HepG2 (cell line): ENCODE results near the gene CSTF1. TPM values are rescaled to one million over a fixed set of nuclear protein-coding genes. Genes with fewer than 3 reads are reported as not detected.

Experiments used
- AFF4 ChIP-seq: sonication (generic); formaldehyde crosslinking; IDR thresholded peaks from 2 replicates; pipeline ENCODE4 v1.4.0; 2020; ENCODE audit warnings: missing genetic modification reagents
- ATF2 ChIP-seq: sonication (generic); formaldehyde crosslinking; IDR thresholded peaks from 2 replicates; pipeline ENCODE4 v1.4.0; 2020; ENCODE audit warnings: missing genetic modification reagents
- EEA1 ChIP-seq: sonication (generic); formaldehyde crosslinking; IDR thresholded peaks from 2 replicates; pipeline ENCODE4 v1.5.1; 2020; ENCODE audit warnings: mild to moderate bottlenecking, missing genetic modification reagents, borderline replicate concordance
- MXD4 ChIP-seq: IDR thresholded peaks from 2 replicates; pipeline ENCODE4 v1.6.1; 2016; ENCODE audit warnings: mild to moderate bottlenecking, missing biosample characterization, missing genetic modification reagents
- NFYC ChIP-seq: IDR thresholded peaks from 2 replicates; pipeline ENCODE4 v1.6.1; 2016; ENCODE audit warnings: missing genetic modification reagents, missing compliant biosample characterization
- PHF8 ChIP-seq: sonication (generic); formaldehyde crosslinking; IDR thresholded peaks from 2 replicates; pipeline ENCODE4 v1.5.0; 2020; ENCODE audit warnings: missing genetic modification reagents
- RARG ChIP-seq: sonication (generic); formaldehyde crosslinking; IDR thresholded peaks from 2 replicates; pipeline ENCODE4 v1.4.0; 2020; ENCODE audit warnings: low read depth, mild to moderate bottlenecking, missing genetic modification reagents
- RFX5 ChIP-seq: IDR thresholded peaks from 2 replicates; pipeline ENCODE4 v1.6.1; 2011; ENCODE audit warnings: low read depth, low read length, improper control_type of control experiment
- SP2 ChIP-seq: sonication (generic); formaldehyde crosslinking; IDR thresholded peaks from 2 replicates; pipeline ENCODE4 v1.5.1; 2020; ENCODE audit warnings: mild to moderate bottlenecking, missing genetic modification reagents
- TARDBP ChIP-seq: sonication (generic); formaldehyde crosslinking; IDR thresholded peaks from 2 replicates; pipeline ENCODE4 v1.8.0; 2022; ENCODE audit warnings: mild to moderate bottlenecking, missing genetic modification reagents
- ZBTB33 ChIP-seq: sonication (generic); formaldehyde crosslinking; IDR thresholded peaks from 2 replicates; pipeline ENCODE4 v1.4.0; 2020; ENCODE audit warnings: missing genetic modification reagents
- ZBTB43 ChIP-seq: sonication (generic); formaldehyde crosslinking; conservative IDR thresholded peaks from 2 replicates; pipeline ENCODE4 v1.4.0; 2020; ENCODE audit warnings: missing genetic modification reagents
- ZIK1 ChIP-seq: sonication (generic); formaldehyde crosslinking; IDR thresholded peaks from 2 replicates; pipeline ENCODE4 v1.5.0; 2020; ENCODE audit warnings: mild to moderate bottlenecking, low read depth, missing genetic modification reagents, borderline replicate concordance
- ZNF230 ChIP-seq: sonication (generic); formaldehyde crosslinking; IDR thresholded peaks from 2 replicates; pipeline ENCODE4 v1.4.0; 2020; ENCODE audit warnings: mild to moderate bottlenecking, missing genetic modification reagents
- ZNF552 ChIP-seq: sonication (generic); formaldehyde crosslinking; IDR thresholded peaks from 2 replicates; pipeline ENCODE4 v1.9.0; 2022; ENCODE audit warnings: missing genetic modification reagents, mild to moderate bottlenecking, borderline replicate concordance
- ZNF619 ChIP-seq: sonication (generic); formaldehyde crosslinking; IDR thresholded peaks from 2 replicates; pipeline ENCODE4 v1.4.0; 2020; ENCODE audit warnings: mild to moderate bottlenecking, missing genetic modification reagents
- ZNF704 ChIP-seq: sonication (generic); formaldehyde crosslinking; IDR thresholded peaks from 2 replicates; pipeline ENCODE4 v1.8.1; 2023; ENCODE audit warnings: mild to moderate bottlenecking, inconsistent platforms, moderate library complexity, missing genetic modification reagents, borderline replicate concordance
- ZNF792 ChIP-seq: IDR thresholded peaks from 2 replicates; pipeline ENCODE4 v1.6.1; 2016
- ZSCAN29 ChIP-seq: sonication (generic); formaldehyde crosslinking; conservative IDR thresholded peaks from 2 replicates; pipeline ENCODE4 v1.4.0; 2020; ENCODE audit warnings: mild to moderate bottlenecking, missing genetic modification reagents
- polyA plus RNA-seq, 8 experiments: library from polyadenylated mRNA; depleted of rRNA in 3 of 8; stranded (reverse) in 7 of 8; unstranded in 1 of 8; fragments of >200 nt; fragmentation: Illumina TruSeq in 4 of 8; extraction: Trizol in 4 of 8; gene quantifications; 2 replicates each; pipeline versions ENCODE4 v1.2.1 to v1.2.3, GENCODE V29; 2011 to 2016; ENCODE audit warnings: low read depth in 4 of 8, missing spikeins in 1 of 8, mixed read lengths in 1 of 8; ENCODE audit not compliant: insufficient read depth in 1 of 8
- total RNA-seq, 5 experiments: library from RNA; depleted of rRNA; stranded (reverse); fragments of >200 nt; fragmentation: Illumina TruSeq; extraction: Trizol; gene quantifications; 2 replicates each; pipeline ENCODE4 v1.2.3, GENCODE V29; 2016; ENCODE audit warnings: low read depth in 1 of 5

The CSTF1 gene
- total and polyA plus RNA-seq, 2 of the 13 experiments (the other 11 are each of a cell fraction or from before 2014, with no cell fraction given), result 70.9 to 100 TPM

- TF ChIP-seq TARDBP (CRISPR knock-in tag) (no peak; the same call in 1 of the 2 replicates), ZIK1 (CRISPR knock-in tag) (no peak), ATF2 (0 out of 2 replicates have a peak, but pooled peaks have one; percentile 28), ZSCAN29 (peak; percentile 71; the same call in 1 of the 2 replicates), EEA1 (CRISPR knock-in tag) (no peak), AFF4 (CRISPR knock-in tag) (no peak), ZNF552 (no peak), MXD4 (no peak), ZBTB33 (CRISPR knock-in tag) (no peak), NFYC (CRISPR knock-in tag) (no peak), PHF8 (CRISPR knock-in tag) (peak; percentile 60), RFX5 (no peak), ZNF704 (no peak; the same call in 1 of the 2 replicates), ZNF792 (peak; percentile 47; the same call in 1 of the 2 replicates), RARG (CRISPR knock-in tag) (no peak), ZNF619 (CRISPR knock-in tag) (no peak), ZNF230 (CRISPR knock-in tag) (no peak), ZBTB43 (CRISPR knock-in tag) (peak; percentile 77; the same call in 1 of the 2 replicates), SP2 (CRISPR knock-in tag) (0 out of 2 replicates have a peak, but pooled peaks have one; percentile 54)
These were observed 32.1 kb upstream of the CSTF1 start (continued) for GRCh38 chr20:56360133-56360907.
